Activated T-helper 2 cell treated with anti-CD3 and anti-CD28 coated beads, Interferon-gamma antibody, Interleukin-2, Interleukin-4, amounts not matched to agents 10 μg/mL and 5 μg/mL and 100 μg/mL, durations not matched to agents 14 hours and 24 hours and 36 hours (primary cell): ENCODE data around the gene CNTNAP2. TPM values are rescaled to one million over a fixed set of nuclear protein-coding genes. Genes with fewer than 3 reads are reported as not detected.

Experiments
- DNase-seq: peaks from one replicate; pipeline ENCODE4 v3.0.0; 2021; ENCODE audit warnings: low spot score
- H3K27ac Mint-ChIP-seq: one replicate; pipeline ENCODE4 v1.8.0; 2021; ENCODE audit warnings: mixed read lengths
- H3K27me3 Mint-ChIP-seq: one replicate; pipeline ENCODE4 v1.8.0; 2021; ENCODE audit warnings: low read depth, mixed read lengths
- H3K36me3 Mint-ChIP-seq: one replicate; pipeline ENCODE4 v1.8.0; 2021; ENCODE audit warnings: low read depth, mixed read lengths
- H3K4me1 Mint-ChIP-seq: one replicate; pipeline ENCODE4 v1.8.0; 2021; ENCODE audit warnings: low read depth, mixed read lengths
- H3K4me3 Mint-ChIP-seq: one replicate; pipeline ENCODE4 v1.8.0; 2021; ENCODE audit warnings: low read depth, mild to moderate bottlenecking, moderate library complexity, mixed read lengths
- H3K9me3 Mint-ChIP-seq: one replicate; pipeline ENCODE4 v1.8.0; 2021; ENCODE audit warnings: mixed read lengths
- intact Hi-C: fragments of 100-400 bp; cut with micrococcal nuclease; formaldehyde crosslinking; loops from one replicate; pipeline ENCODE4 v1.15.1; 2023
- total RNA-seq: library from RNA; stranded (reverse); gene quantifications from 2 replicates; pipeline ENCODE4 v1.2.3, GENCODE V29; 2022

CNTNAP2 gene
- total RNA-seq, 1 donor from 2014 or later: not detected

DNA sequence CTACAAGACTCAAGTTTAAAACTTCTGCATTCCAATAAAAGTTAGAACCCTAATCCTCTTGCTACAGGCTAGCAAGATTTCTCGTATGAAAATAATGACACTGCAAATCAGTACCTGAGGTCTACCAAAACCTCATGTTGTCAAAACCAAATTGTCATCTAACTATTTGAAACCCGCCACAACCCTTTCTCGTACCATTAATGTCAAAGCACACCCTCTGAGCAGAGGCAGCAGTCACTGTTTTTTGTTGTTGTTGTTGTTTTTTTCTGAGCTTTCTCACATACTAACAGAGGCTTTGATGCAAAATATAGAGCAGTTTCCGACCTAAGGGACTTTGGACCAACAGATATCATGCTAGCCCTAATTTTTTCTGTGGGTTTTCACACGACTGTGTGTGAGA lies 1910.1 kb downstream of the CNTNAP2 start:
- Mint-ChIP-seq H3K27me3 (no peaks in the 10 kb centered on the region), H3K36me3 (no peaks in the 10 kb centered on the region), H3K4me1 (no peaks in the 10 kb centered on the region), H3K27ac (no peak overlapping the region), H3K9me3 (no peaks in the 10 kb centered on the region), H3K4me3 (no peak overlapping the region)
- intact Hi-C loops: no loop called here
- no peak for DNase-seq

- Mint-ChIP-seq H3K27me3 (no peaks in the 10 kb centered on the region), H3K27ac (no peak overlapping the region), H3K4me1 (no peaks in the 10 kb centered on the region), H3K36me3 (no peaks in the 10 kb centered on the region), H3K9me3 (no peaks in the 10 kb centered on the region), H3K4me3 (no peak overlapping the region)
- intact Hi-C loops: no loop called here
- DNase-seq: no peak
Observed at GRCh38 chr7:148028165-148028564, 1911.6 kb downstream of the CNTNAP2 start.

GRCh38 chr7:148031019-148031418 lies 1914.4 kb downstream of the CNTNAP2 start:
- DNase-seq: no peak
- H3K4me1 Mint-ChIP-seq: no peaks in the 10 kb centered on the region
- H3K27ac Mint-ChIP-seq: no peak overlapping the region
- H3K9me3 Mint-ChIP-seq: no peaks in the 10 kb centered on the region
- no peaks in the 10 kb centered on the region for H3K36me3 Mint-ChIP-seq
- H3K4me3 Mint-ChIP-seq: no peak overlapping the region
- H3K27me3 Mint-ChIP-seq: no peaks in the 10 kb centered on the region
- intact Hi-C loops: no loop called here

- no peak for DNase-seq
- Mint-ChIP-seq H3K27ac (no peak overlapping the region), H3K9me3 (no peaks in the 10 kb centered on the region), H3K27me3 (no peaks in the 10 kb centered on the region), H3K4me1 (no peaks in the 10 kb centered on the region), H3K36me3 (no peaks in the 10 kb centered on the region), H3K4me3 (no peak overlapping the region)
- intact Hi-C loops: no loop called here
Observed at GRCh38 chr7:148031811-148032210, 1915.2 kb downstream of the CNTNAP2 start.

GRCh38 chr7:148035950-148036349 lies 1919.3 kb downstream of the CNTNAP2 start:
- no peak for DNase-seq
- Mint-ChIP-seq H3K4me1 (no peaks in the 10 kb centered on the region), H3K27me3 (no peaks in the 10 kb centered on the region), H3K36me3 (no peaks in the 10 kb centered on the region), H3K27ac (no peak overlapping the region), H3K9me3 (no peaks in the 10 kb centered on the region), H3K4me3 (no peak overlapping the region)
- intact Hi-C loops: no loop called here

DNA sequence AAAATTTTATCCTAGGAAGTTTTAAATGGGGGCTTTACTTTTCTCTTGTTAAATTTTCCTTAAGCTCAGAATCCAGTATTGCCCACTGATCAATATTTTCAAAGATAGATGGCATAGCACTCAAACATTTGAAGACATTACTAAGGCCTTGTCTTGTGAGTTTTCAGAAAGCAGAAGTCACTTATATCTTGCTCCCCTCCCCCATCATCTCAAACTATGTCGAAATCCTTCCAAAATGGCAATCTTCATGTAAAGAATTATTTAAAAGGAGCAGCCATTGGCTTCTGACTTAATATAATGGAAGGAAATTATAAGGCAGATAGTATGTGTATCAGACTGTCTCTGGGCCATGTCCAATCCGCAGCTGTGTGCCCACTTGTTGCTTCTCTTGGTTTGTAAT lies 1920.4 kb downstream of the CNTNAP2 start:
- Mint-ChIP-seq H3K4me1 (no peaks in the 10 kb centered on the region), H3K4me3 (no peak overlapping the region), H3K27me3 (no peaks in the 10 kb centered on the region), H3K27ac (no peak overlapping the region), H3K9me3 (no peaks in the 10 kb centered on the region), H3K36me3 (no peaks in the 10 kb centered on the region)
- DNase-seq: no peak
- intact Hi-C loops: no loop called here

GRCh38 chr7:148041156-148041555 lies 1924.6 kb downstream of the CNTNAP2 start:
- Mint-ChIP-seq H3K27ac (no peak overlapping the region), H3K36me3 (no peaks in the 10 kb centered on the region), H3K27me3 (no peaks in the 10 kb centered on the region)

GRCh38 chr7:148042935-148043631 lies 1926.5 kb downstream of the CNTNAP2 start:
- H3K27me3 Mint-ChIP-seq: no peaks in the 10 kb centered on the region
- no peaks in the 10 kb centered on the region for H3K4me1 Mint-ChIP-seq
- H3K27ac Mint-ChIP-seq: no peak overlapping the region
- no peaks in the 10 kb centered on the region for H3K36me3 Mint-ChIP-seq
- DNase-seq: no peak
- H3K4me3 Mint-ChIP-seq: no peak overlapping the region
- H3K9me3 Mint-ChIP-seq: no peaks in the 10 kb centered on the region
- intact Hi-C loops: no loop called here

More at GRCh38 chr7:148041156-148041555, 1924.6 kb downstream of the CNTNAP2 start:
- Mint-ChIP-seq H3K4me1 (no peaks in the 10 kb centered on the region), H3K9me3 (no peaks in the 10 kb centered on the region), H3K4me3 (no peak overlapping the region)
- intact Hi-C loops: no loop called here
- no peak for DNase-seq

GRCh38 chr7:148044173-148044572 lies 1927.6 kb downstream of the CNTNAP2 start:
- no peak overlapping the region for H3K4me3 Mint-ChIP-seq
- no peaks in the 10 kb centered on the region for H3K36me3 Mint-ChIP-seq
- intact Hi-C loops: no loop called here
- H3K27me3 Mint-ChIP-seq: no peaks in the 10 kb centered on the region
- no peaks in the 10 kb centered on the region for H3K4me1 Mint-ChIP-seq
- DNase-seq: no peak
- H3K9me3 Mint-ChIP-seq: no peaks in the 10 kb centered on the region
- H3K27ac Mint-ChIP-seq: no peak overlapping the region

GRCh38 chr7:148045521-148045920 lies 1928.9 kb downstream of the CNTNAP2 start:
- Mint-ChIP-seq H3K36me3 (no peaks in the 10 kb centered on the region), H3K27me3 (no peaks in the 10 kb centered on the region), H3K4me3 (no peak overlapping the region), H3K9me3 (no peaks in the 10 kb centered on the region), H3K27ac (no peak overlapping the region), H3K4me1 (no peaks in the 10 kb centered on the region)
- no peak for DNase-seq
- intact Hi-C loops: no loop called here

- H3K27me3 Mint-ChIP-seq: no peaks in the 10 kb centered on the region
- no peak overlapping the region for H3K27ac Mint-ChIP-seq
- no peak for DNase-seq
- H3K4me3 Mint-ChIP-seq: no peak overlapping the region
- H3K9me3 Mint-ChIP-seq: no peaks in the 10 kb centered on the region
- intact Hi-C loops: no loop called here
- H3K4me1 Mint-ChIP-seq: no peaks in the 10 kb centered on the region
- H3K36me3 Mint-ChIP-seq: no peaks in the 10 kb centered on the region
Observed at GRCh38 chr7:148049068-148049467, 1932.5 kb downstream of the CNTNAP2 start.

GRCh38 chr7:148050492-148051158 lies 1934.0 kb downstream of the CNTNAP2 start:
- Mint-ChIP-seq H3K9me3 (no peaks in the 10 kb centered on the region), H3K36me3 (no peaks in the 10 kb centered on the region), H3K4me1 (no peaks in the 10 kb centered on the region), H3K4me3 (no peak overlapping the region), H3K27me3 (no peaks in the 10 kb centered on the region), H3K27ac (no peak overlapping the region)
- DNase-seq: no peak
- intact Hi-C loops: no loop called here

- H3K36me3 Mint-ChIP-seq: no peaks in the 10 kb centered on the region
- no peak overlapping the region for H3K4me3 Mint-ChIP-seq
Observed at GRCh38 chr7:148056406-148056805, 1939.8 kb downstream of the CNTNAP2 start.

More at GRCh38 chr7:148056406-148056805, 1939.8 kb downstream of the CNTNAP2 start:
- no peak for DNase-seq
- Mint-ChIP-seq H3K27ac (no peak overlapping the region), H3K27me3 (no peaks in the 10 kb centered on the region), H3K9me3 (no peaks in the 10 kb centered on the region), H3K4me1 (no peaks in the 10 kb centered on the region)
- intact Hi-C loops: no loop called here
